GM12878 (cell line): ENCODE results near the gene NOP14. TPM values are rescaled to one million over a fixed set of nuclear protein-coding genes. Genes with fewer than 3 reads are reported as not detected.

ENCODE experiments used
- ATAC-seq: fragments of 200-7000 bp; cut with Tn5 transposase; 3 replicates; pipeline ENCODE4 v1.9.1; 2020; ENCODE audit warnings: mild to moderate bottlenecking, moderate library complexity
- BruUV-seq: library from RNA; stranded (reverse); fragments of 400-500 nt; replicated peaks from 2 replicates; lab custom pipeline; 2021; lab: Mats Ljungman, UMichigan
- CTCF ChIA-PET: fragments of 300-600 bp; sonication (Branson Sonifier 250); formaldehyde crosslinking; extraction: SDS; loops from one replicate; lab custom pipeline; 2021; ENCODE audit warnings: inconsistent platforms; lab: Yijun Ruan, JAX
- POLR2A ChIA-PET: fragments of 350-600 bp; formaldehyde crosslinking; extraction: SDS; loops from one replicate; lab custom pipeline; 2021; ENCODE audit warnings: inconsistent platforms; lab: Charles Lee
- RAD21 ChIA-PET: fragments of 300-600 bp; sonication (Branson Sonifier 250); formaldehyde crosslinking; loops from one replicate; lab custom pipeline; 2023; ENCODE audit warnings: antibody characterized with exemption; ENCODE audit not compliant: unreplicated experiment; lab: Charles Lee
- SMC1A ChIA-PET: fragments of 300-600 bp; sonication (Branson Sonifier 250); formaldehyde crosslinking; loops from one replicate; lab custom pipeline; 2023; ENCODE audit not compliant: unreplicated experiment, uncharacterized antibody; lab: Charles Lee
- DNase-seq: peaks from one replicate; pipeline ENCODE4 v3.0.0-alpha.2; 2011; ENCODE audit warnings: low read depth, low spot score
- FAIRE-seq: peaks from 3 replicates; lab custom pipeline; 2011; peaks lifted over from hg19 to GRCh38; lab: Jason Lieb, UNC
- H2AFZ ChIP-seq: 2 replicates; pipeline ENCODE4 v1.6.0; 2011; ENCODE audit warnings: low read depth, low read length, control low read depth; ENCODE audit not compliant: control insufficient read depth
- H3K27ac ChIP-seq: 2 replicates; pipeline ENCODE4 v1.5.1; 2011; ENCODE audit warnings: control low read depth; ENCODE audit not compliant: control insufficient read depth, insufficient read depth
- H3K27me3 ChIP-seq, 2 experiments: replicated peaks in 1 of 2; 2 replicates each; pipeline versions ENCODE4 v1.6.0 to v1.6.1; 2011; ENCODE audit warnings: low read length in 1 of 2; ENCODE audit not compliant: control insufficient read depth in 2 of 2, insufficient read depth in 2 of 2
- H3K36me3 ChIP-seq, 2 experiments: 2 replicates each; pipeline ENCODE4 v1.5.1; 2011; ENCODE audit warnings: low read length in 1 of 2; ENCODE audit not compliant: control insufficient read depth in 2 of 2, insufficient read depth in 2 of 2
- H3K4me1 ChIP-seq: 2 replicates; pipeline ENCODE4 v1.6.1; 2011; ENCODE audit warnings: mild to moderate bottlenecking, low read length, moderate library complexity, mixed read lengths; ENCODE audit not compliant: control insufficient read depth, insufficient read depth
- H3K4me2 ChIP-seq: 2 replicates; pipeline ENCODE4 v1.6.0; 2011; ENCODE audit warnings: control low read depth; ENCODE audit not compliant: control insufficient read depth, insufficient read depth
- H3K4me3 ChIP-seq: fragments of 200-600 bp; sonication (generic); 2 replicates; pipeline ENCODE4 v1.5.1; 2016
- H3K79me2 ChIP-seq: 2 replicates; pipeline ENCODE4 v1.6.0; 2011; ENCODE audit warnings: low read length; ENCODE audit not compliant: control insufficient read depth, insufficient read depth
- H3K9ac ChIP-seq: 2 replicates; pipeline ENCODE4 v1.8.0; 2011; ENCODE audit warnings: low read length, control low read depth, mixed read lengths; ENCODE audit not compliant: control insufficient read depth, insufficient read depth
- H3K9me3 ChIP-seq: replicated peaks from 3 replicates; pipeline ENCODE4 v1.5.1; 2011; ENCODE audit warnings: mild to moderate bottlenecking, low read length; ENCODE audit not compliant: control insufficient read depth, insufficient read depth
- H4K20me1 ChIP-seq: 2 replicates; pipeline ENCODE4 v1.6.0; 2011; ENCODE audit not compliant: control insufficient read depth, insufficient read depth
- ASH2L ChIP-seq: fragments of 300-600, 200-600 bp; sonication (generic); IDR thresholded peaks from 2 replicates; pipeline ENCODE4 v1.6.1; 2017; ENCODE audit warnings: low read depth, mild to moderate bottlenecking, borderline replicate concordance
- BCL3 ChIP-seq: IDR thresholded peaks from 2 replicates; pipeline ENCODE4 v1.6.1; 2011; ENCODE audit warnings: borderline replicate concordance, low read depth, mild to moderate bottlenecking, moderate library complexity, low read length; ENCODE audit not compliant: insufficient read depth, poor library complexity, severe bottlenecking
- CBX5 ChIP-seq: sonication (generic); IDR thresholded peaks from 2 replicates; pipeline ENCODE4 v1.6.1; 2016; ENCODE audit warnings: low read depth, moderate library complexity, mild to moderate bottlenecking, inconsistent platforms
- DPF2 ChIP-seq: fragments of 450-650 bp; IDR thresholded peaks from 2 replicates; pipeline ENCODE4 v1.6.1; 2017; ENCODE audit warnings: mild to moderate bottlenecking
- EP300 ChIP-seq, 2 experiments: fragments of 150-350 bp in 1 of 2; IDR thresholded peaks; 2 replicates each; pipeline ENCODE4 v1.6.1; 2011 to 2012; ENCODE audit warnings: low read depth in 2 of 2, low read length in 2 of 2, borderline replicate concordance in 1 of 2, improper control_type of control experiment in 1 of 2, inconsistent platforms in 1 of 2; ENCODE audit not compliant: control insufficient read depth in 1 of 2
- ESRRA ChIP-seq: IDR thresholded peaks from 2 replicates; pipeline ENCODE4 v1.6.1; 2012; ENCODE audit warnings: mild to moderate bottlenecking, low read length, improper control_type of control experiment
- EZH2 ChIP-seq: IDR thresholded peaks from 2 replicates; pipeline ENCODE4 v1.6.1; 2012; ENCODE audit warnings: low read depth, mild to moderate bottlenecking, control low read depth, inconsistent platforms, low read length, borderline replicate concordance; ENCODE audit not compliant: control insufficient read depth
- GABPA ChIP-seq: IDR thresholded peaks from 2 replicates; pipeline ENCODE4 v1.6.1; 2014; ENCODE audit warnings: antibody characterized with exemption, low read depth, mild to moderate bottlenecking, inconsistent platforms
- HDAC6 ChIP-seq: fragments of 200-600 bp; sonication (generic); IDR thresholded peaks from one replicate; pipeline ENCODE4 v1.8.0; 2017; ENCODE audit warnings: antibody characterized with exemption; ENCODE audit not compliant: unreplicated experiment
- IRF4 ChIP-seq: IDR thresholded peaks from 2 replicates; pipeline ENCODE4 v1.6.1; 2011; ENCODE audit warnings: low read depth, low read length
- MEF2B ChIP-seq: fragments of 450-650 bp; IDR thresholded peaks from 2 replicates; pipeline ENCODE4 v1.6.1; 2018; ENCODE audit warnings: mild to moderate bottlenecking, moderate library complexity; ENCODE audit not compliant: partially characterized antibody, poor library complexity, severe bottlenecking
- NR2C2 ChIP-seq: IDR thresholded peaks from 2 replicates; pipeline ENCODE4 v1.6.1; 2011; ENCODE audit warnings: borderline replicate concordance, low read depth; ENCODE audit not compliant: control insufficient read depth, insufficient read length
- TAF1 ChIP-seq: IDR thresholded peaks from 2 replicates; pipeline ENCODE4 v1.6.1; 2011; ENCODE audit warnings: mild to moderate bottlenecking, low read depth, low read length, borderline replicate concordance
- TARDBP ChIP-seq: IDR thresholded peaks from 2 replicates; pipeline ENCODE4 v1.6.1; 2016; ENCODE audit warnings: borderline replicate concordance
- TCF3 ChIP-seq: IDR thresholded peaks from 2 replicates; pipeline ENCODE4 v1.6.1; 2012; ENCODE audit warnings: low read depth, mild to moderate bottlenecking, low read length, borderline replicate concordance; ENCODE audit not compliant: insufficient read depth
- ZNF384 ChIP-seq: IDR thresholded peaks from 2 replicates; pipeline ENCODE4 v1.6.1; 2012; ENCODE audit warnings: low read depth, mild to moderate bottlenecking, low read length, improper control_type of control experiment, borderline replicate concordance
- WGBS: methylation state at CpG from one replicate; pipeline ENCODE4 v1.1.6; 2016; ENCODE audit warnings: low lambda C conversion rate; ENCODE audit not compliant: insufficient replicate concordance, insufficient coverage; ENCODE audit errors: missing lambda C conversion rate; 5-methylcytosine and 5-hydroxymethylcytosine counted together
- in situ Hi-C: fragments of 300-500 bp; cut with MboI; formaldehyde crosslinking; loops from 9 replicates; pipeline ENCODE4 v1.14.3; 2018; ENCODE audit warnings: mixed read lengths
- intact Hi-C: fragments of 100-400 bp; cut with micrococcal nuclease; formaldehyde crosslinking; loops from one replicate; pipeline ENCODE4 v1.14.2; 2022; ENCODE audit not compliant: unreplicated experiment
- polyA plus RNA-seq, 11 experiments: library from polyadenylated mRNA; depleted of rRNA in 4 of 11; unstranded in 6 of 11; stranded (reverse) in 5 of 11; fragments of >200 nt; fragmentation: Nextera tagmentation in 4 of 11; fragmentation: Illumina TruSeq in 1 of 11; extraction: Ambion mirVana in 4 of 11; extraction: Trizol in 1 of 11; gene quantifications; 1 replicate in 1 of 11; 2 replicates in 10 of 11; pipeline versions ENCODE4 v1.2.1 to v1.2.3, GENCODE V29; 2011 to 2016; ENCODE audit warnings: inconsistent platforms in 2 of 11, missing spikeins in 2 of 11, low read depth in 1 of 11
- total RNA-seq, 4 experiments: library from RNA; depleted of rRNA in 3 of 4; stranded (reverse); fragments of >200 nt in 3 of 4; fragmentation: Illumina TruSeq in 1 of 4; extraction: Trizol in 1 of 4; gene quantifications; 2 replicates each; pipeline versions ENCODE4 v1.2.1 to v1.2.3, GENCODE V29; 2013 to 2021
- TF ChIP-seq, protein P1 (sequence below): fragments of 450-650 bp; conservative IDR thresholded peaks from 2 replicates; pipeline ENCODE4 v1.6.1; 2017; ENCODE audit warnings: mild to moderate bottlenecking, moderate library complexity

The NOP14 gene
- total and polyA plus RNA-seq, 10 of the 15 experiments (the other 5 are each of a cell fraction or from before 2014, with no cell fraction given): 13.8 to 80.6 (median 49.7) TPM

- in situ Hi-C loops (loop anchor here (25.0 kb wide), 1 partner anchor 174 kb away; the partner anchor contains the start of gene TNIP2), intact Hi-C loops (loop anchor here (1.0 to 2.0 kb wide), 3 partner anchors 18 to 189 kb away; partner anchors contain the start of genes GRK4 and NOP14)
- DNase-seq (peak; percentile 57), FAIRE-seq (peak; percentile 7), ATAC-seq (peak; percentile 42)
- peak overlapping the region; percentile 89 for H3K9ac ChIP-seq
- H4K20me1 ChIP-seq: no peaks in the 10 kb centered on the region
- no peaks in the 10 kb centered on the region for H3K27me3 ChIP-seq
- peaks cover 23 to 24% of the 10 kb centered on the region in 2 experiments for H3K36me3 ChIP-seq
- POLR2A ChIA-PET: interaction anchor here (0.6 to 3.3 kb wide), 24 partner anchors 11 to 240 kb away, joined by 3 to 22 read pairs (median 4); partner anchors contain the start of genes GRK4, HTT and NOP14
- CTCF ChIA-PET: interaction anchor here (0.6 to 5.2 kb wide), 19 partner anchors 11 to 337 kb away, joined by 3 to 62 read pairs (median 5); partner anchors contain the start of genes GRK4 and NOP14
- H3K79me2 ChIP-seq: peaks cover 47% of the 10 kb centered on the region
- SMC1A ChIA-PET: interaction anchor here (0.7 to 5.4 kb wide), 22 partner anchors 9 to 451 kb away, joined by 3 to 65 read pairs (median 4); partner anchors contain the start of genes GRK4 and NOP14
- peaks cover 42% of the 10 kb centered on the region for H3K4me1 ChIP-seq
- TSS peak; percentile 43 for BruUV-seq
- H3K4me3 ChIP-seq: peak overlapping the region; percentile 97
- H3K9me3 ChIP-seq: no peaks in the 10 kb centered on the region; the same call in 2 of the 3 replicates
- RAD21 ChIA-PET: interaction anchor here (0.7 to 3.7 kb wide), 17 partner anchors 13 to 467 kb away, joined by 3 to 52 read pairs (median 5); partner anchors contain the start of genes GRK4, NOP14 and RNF4
- H2AFZ ChIP-seq: no peak overlapping the region
- WGBS: 16% methylated on average over 20 of the region's 20 CpGs
- H3K4me2 ChIP-seq: peak overlapping the region; percentile 63
- H3K27ac ChIP-seq: peak overlapping the region; percentile 74
- no peak for TF ChIP-seq NR2C2
- peak; percentile 66 for TF ChIP-seq BCL3
- no peak for TF ChIP-seq ASH2L
- TF ChIP-seq EZH2: no peak
- 0 out of 2 replicates have a peak, but pooled peaks have one; percentile 28 for TF ChIP-seq TCF3
- TF ChIP-seq DPF2: no peak
- TF ChIP-seq ZNF384: no peak
- no peak for TF ChIP-seq ESRRA
- TF ChIP-seq GABPA: no peak
- TF ChIP-seq, protein P1, sequence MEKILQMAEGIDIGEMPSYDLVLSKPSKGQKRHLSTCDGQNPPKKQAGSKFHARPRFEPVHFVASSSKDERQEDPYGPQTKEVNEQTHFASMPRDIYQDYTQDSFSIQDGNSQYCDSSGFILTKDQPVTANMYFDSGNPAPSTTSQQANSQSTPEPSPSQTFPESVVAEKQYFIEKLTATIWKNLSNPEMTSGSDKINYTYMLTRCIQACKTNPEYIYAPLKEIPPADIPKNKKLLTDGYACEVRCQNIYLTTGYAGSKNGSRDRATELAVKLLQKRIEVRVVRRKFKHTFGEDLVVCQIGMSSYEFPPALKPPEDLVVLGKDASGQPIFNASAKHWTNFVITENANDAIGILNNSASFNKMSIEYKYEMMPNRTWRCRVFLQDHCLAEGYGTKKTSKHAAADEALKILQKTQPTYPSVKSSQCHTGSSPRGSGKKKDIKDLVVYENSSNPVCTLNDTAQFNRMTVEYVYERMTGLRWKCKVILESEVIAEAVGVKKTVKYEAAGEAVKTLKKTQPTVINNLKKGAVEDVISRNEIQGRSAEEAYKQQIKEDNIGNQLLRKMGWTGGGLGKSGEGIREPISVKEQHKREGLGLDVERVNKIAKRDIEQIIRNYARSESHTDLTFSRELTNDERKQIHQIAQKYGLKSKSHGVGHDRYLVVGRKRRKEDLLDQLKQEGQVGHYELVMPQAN: no peak
- no peak for TF ChIP-seq HDAC6
- TF ChIP-seq IRF4: no peak
- no peak for TF ChIP-seq CBX5
- peak in 1 of 2 experiments; percentile 7; a peak in 1 of 4 replicates for TF ChIP-seq EP300 (IDR thresholded peaks at IDR 0.05; ENCODE audit: borderline replicate concordance in 1 of 2, control insufficient read depth in 1 of 2, low read depth in 2 of 2, low read length in 2 of 2)
- TF ChIP-seq MEF2B: no peak
- TF ChIP-seq TAF1: 0 out of 2 replicates have a peak, but pooled peaks have one; percentile 18
- peak; percentile 35; the same call in 1 of the 2 replicates for TF ChIP-seq TARDBP
These were observed 27.2 kb downstream of the NOP14 start for GRCh38 chr4:2935762-2936743.
